ENCODE data around the gene NDUFB8. TPM values are rescaled to one million over a fixed set of nuclear protein-coding genes. Genes with fewer than 3 reads are reported as not detected.
A peak's percentile ranks its signal among the peaks of the same experiment; 100 is the strongest.

The NDUFB8 gene
- total RNA-seq, 1 donor from 2014 or later: 74.9 TPM

- no peak for DNase-seq (ENCODE audit: low spot score)
Measured at GRCh38 chr10:100537475-100537874, 7.8 kb upstream of the NDUFB8 start.

- peak; percentile 98 for DNase-seq (ENCODE audit: low spot score)
Measured at GRCh38 chr10:100535715-100536353, 6.2 kb upstream of the NDUFB8 start, which contains the start of gene HIF1AN. Gene HIF1AN, plus strand, starts transcription at chr10:100535943. Its CDS starts 16 bp downstream, at chr10:100535959.

- DNase-seq (ENCODE audit: low spot score): no peak
Measured at GRCh38 chr10:100535338-100535714, 5.7 kb upstream of the NDUFB8 start.

- DNase-seq (ENCODE audit: low spot score): no peak
Measured at GRCh38 chr10:100534726-100535125, 5.1 kb upstream of the NDUFB8 start.

- no peak for DNase-seq (ENCODE audit: low spot score)
Measured at GRCh38 chr10:100531761-100532160, 2.1 kb upstream of the NDUFB8 start.

GRCh38 chr10:100528921-100529474 lies 673 bp downstream of the NDUFB8 start:
- DNase-seq (ENCODE audit: low spot score): no peak

GRCh38 chr10:100528123-100528886 lies 1.4 kb downstream of the NDUFB8 start:
- no peak for DNase-seq (ENCODE audit: low spot score)

GRCh38 chr10:100524638-100525037 lies 5.0 kb downstream of the NDUFB8 start:
- no peak for DNase-seq (ENCODE audit: low spot score)

- no peak for DNase-seq (ENCODE audit: low spot score)
Measured at GRCh38 chr10:100524206-100524605, 5.5 kb downstream of the NDUFB8 start.

GRCh38 chr10:100522945-100523344 lies 6.7 kb downstream of the NDUFB8 start:
- no peak for DNase-seq (ENCODE audit: low spot score)

- no peak for DNase-seq (ENCODE audit: low spot score)
Measured at GRCh38 chr10:100522107-100522801, 7.4 kb downstream of the NDUFB8 start.

GRCh38 chr10:100520811-100521210 lies 8.9 kb downstream of the NDUFB8 start:
- no peak for DNase-seq (ENCODE audit: low spot score)

GRCh38 chr10:100519311-100520051 lies 10.2 kb downstream of the NDUFB8 start, which contains the start of gene SEC31B:
Gene SEC31B, minus strand, starts transcription at chr10:100519861. Its CDS starts 2,909 bp downstream, at chr10:100516952.
- peak; percentile 18 for DNase-seq (ENCODE audit: low spot score)

GRCh38 chr10:100518761-100519241 lies 10.9 kb downstream of the NDUFB8 start:
- peak; percentile 65 for DNase-seq (ENCODE audit: low spot score)

- no peak for DNase-seq (ENCODE audit: low spot score)
Measured at GRCh38 chr10:100516847-100517246, 12.8 kb downstream of the NDUFB8 start.

GRCh38 chr10:100515612-100516011 lies 14.1 kb downstream of the NDUFB8 start:
- DNase-seq (ENCODE audit: low spot score): no peak

GRCh38 chr10:100510533-100511308 lies 18.9 kb downstream of the NDUFB8 start:
- DNase-seq (ENCODE audit: low spot score): no peak

- DNase-seq (ENCODE audit: low spot score): no peak
Measured at GRCh38 chr10:100509241-100509840, 20.3 kb downstream of the NDUFB8 start.

- peak; percentile 47 for DNase-seq (ENCODE audit: low spot score)
Measured at GRCh38 chr10:100508691-100509150, 20.9 kb downstream of the NDUFB8 start.

GRCh38 chr10:100508266-100508665 lies 21.4 kb downstream of the NDUFB8 start:
- no peak for DNase-seq (ENCODE audit: low spot score)
